ENCODE data around the gene COL9A3. TPM values are rescaled to one million over a fixed set of nuclear protein-coding genes. Genes with fewer than 3 reads are reported as not detected.

The COL9A3 gene
- total RNA-seq, 1 donor from 2014 or later, result 10.5 TPM

DNA sequence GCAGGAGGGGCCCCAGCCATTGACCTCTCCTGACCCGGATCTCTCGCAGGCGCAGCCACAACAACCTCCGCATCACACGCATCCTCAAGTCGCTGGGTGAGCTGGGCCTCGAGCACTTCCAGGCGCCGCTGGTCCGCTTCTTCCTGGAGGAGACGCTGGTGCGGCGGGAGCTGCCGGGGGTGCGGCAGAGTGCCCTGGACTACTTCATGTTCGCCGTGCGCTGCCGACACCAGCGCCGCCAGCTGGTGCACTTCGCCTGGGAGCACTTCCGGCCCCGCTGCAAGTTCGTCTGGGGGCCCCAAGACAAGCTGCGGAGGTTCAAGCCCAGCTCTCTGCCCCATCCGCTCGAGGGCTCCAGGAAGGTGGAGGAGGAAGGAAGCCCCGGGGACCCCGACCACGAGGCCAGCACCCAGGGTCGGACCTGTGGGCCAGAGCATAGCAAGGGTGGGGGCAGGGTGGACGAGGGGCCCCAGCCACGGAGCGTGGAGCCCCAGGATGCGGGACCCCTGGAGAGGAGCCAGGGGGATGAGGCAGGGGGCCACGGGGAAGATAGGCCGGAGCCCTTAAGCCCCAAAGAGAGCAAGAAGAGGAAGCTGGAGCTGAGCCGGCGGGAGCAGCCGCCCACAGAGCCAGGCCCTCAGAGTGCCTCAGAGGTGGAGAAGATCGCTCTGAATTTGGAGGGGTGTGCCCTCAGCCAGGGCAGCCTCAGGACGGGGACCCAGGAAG lies 4.5 kb upstream of the COL9A3 start:
- TF ChIP-seq, protein P1, sequence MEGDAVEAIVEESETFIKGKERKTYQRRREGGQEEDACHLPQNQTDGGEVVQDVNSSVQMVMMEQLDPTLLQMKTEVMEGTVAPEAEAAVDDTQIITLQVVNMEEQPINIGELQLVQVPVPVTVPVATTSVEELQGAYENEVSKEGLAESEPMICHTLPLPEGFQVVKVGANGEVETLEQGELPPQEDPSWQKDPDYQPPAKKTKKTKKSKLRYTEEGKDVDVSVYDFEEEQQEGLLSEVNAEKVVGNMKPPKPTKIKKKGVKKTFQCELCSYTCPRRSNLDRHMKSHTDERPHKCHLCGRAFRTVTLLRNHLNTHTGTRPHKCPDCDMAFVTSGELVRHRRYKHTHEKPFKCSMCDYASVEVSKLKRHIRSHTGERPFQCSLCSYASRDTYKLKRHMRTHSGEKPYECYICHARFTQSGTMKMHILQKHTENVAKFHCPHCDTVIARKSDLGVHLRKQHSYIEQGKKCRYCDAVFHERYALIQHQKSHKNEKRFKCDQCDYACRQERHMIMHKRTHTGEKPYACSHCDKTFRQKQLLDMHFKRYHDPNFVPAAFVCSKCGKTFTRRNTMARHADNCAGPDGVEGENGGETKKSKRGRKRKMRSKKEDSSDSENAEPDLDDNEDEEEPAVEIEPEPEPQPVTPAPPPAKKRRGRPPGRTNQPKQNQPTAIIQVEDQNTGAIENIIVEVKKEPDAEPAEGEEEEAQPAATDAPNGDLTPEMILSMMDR (IDR thresholded peaks at IDR 0.05), result no peak
- TF ChIP-seq EZH2 (IDR thresholded peaks at IDR 0.05), result no peak
- no peak for TF ChIP-seq EZH2phosphoT487 (IDR thresholded peaks at IDR 0.05)
- H3F3A ChIP-seq (ENCODE audit: low read depth), result peaks cover 20% of the 10 kb centered on the region
- no peak for DNase-seq (ENCODE audit: low spot score)
- H3K79me2 ChIP-seq (ENCODE audit: low read depth), result no peaks in the 10 kb centered on the region
- H3K4me1 ChIP-seq, result peaks cover 9% of the 10 kb centered on the region
- H3K4me2 ChIP-seq, result no peak overlapping the region
- Mint-ChIP-seq H3K4me3 (no peak overlapping the region), H3K27me3 (ENCODE audit: insufficient read depth, low read depth) (peaks cover 13% of the 10 kb centered on the region), H3K36me3 (peaks cover 3% of the 10 kb centered on the region), H3K4me1 (peaks cover 11% of the 10 kb centered on the region), H3K27ac (no peak overlapping the region), H3K9me3 (no peaks in the 10 kb centered on the region)
- H3K4me3 ChIP-seq, result no peak overlapping the region
- peaks cover 20% of the 10 kb centered on the region for H4K20me1 ChIP-seq (ENCODE audit: low read depth)
- no peak overlapping the region for H3K27ac ChIP-seq
- H3K27me3 ChIP-seq, result peaks cover 22% of the 10 kb centered on the region
- no peaks in the 10 kb centered on the region for H3K9me3 ChIP-seq (ENCODE audit: low read depth)
- H3K9ac ChIP-seq, result no peak overlapping the region
- H3K36me3 ChIP-seq, result no peaks in the 10 kb centered on the region
- H2AFZ ChIP-seq (replicated peaks), result no peak overlapping the region

DNA sequence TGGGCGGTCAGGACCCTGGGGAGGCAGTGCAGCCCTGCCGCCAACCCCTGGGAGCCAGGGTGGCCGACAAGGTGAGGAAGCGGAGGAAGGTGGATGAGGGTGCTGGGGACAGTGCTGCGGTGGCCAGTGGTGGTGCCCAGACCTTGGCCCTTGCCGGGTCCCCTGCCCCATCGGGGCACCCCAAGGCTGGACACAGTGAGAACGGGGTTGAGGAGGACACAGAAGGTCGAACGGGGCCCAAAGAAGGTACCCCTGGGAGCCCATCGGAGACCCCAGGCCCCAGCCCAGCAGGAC lies 4.0 kb upstream of the COL9A3 start:
- no peak for TF ChIP-seq EZH2 (IDR thresholded peaks at IDR 0.05)
- no peak for TF ChIP-seq EZH2phosphoT487 (IDR thresholded peaks at IDR 0.05)
- TF ChIP-seq, protein P1 (IDR thresholded peaks at IDR 0.05), result no peak
- peaks cover 20% of the 10 kb centered on the region for H3F3A ChIP-seq (ENCODE audit: low read depth)
- peaks cover 13% of the 10 kb centered on the region for H3K27me3 Mint-ChIP-seq (ENCODE audit: insufficient read depth, low read depth)
- H3K9me3 ChIP-seq (ENCODE audit: low read depth), result no peaks in the 10 kb centered on the region
- no peak overlapping the region for H3K9ac ChIP-seq
- H3K27me3 ChIP-seq, result peaks cover 27% of the 10 kb centered on the region
- peaks cover 11% of the 10 kb centered on the region for H3K4me1 Mint-ChIP-seq
- no peak overlapping the region for H2AFZ ChIP-seq (replicated peaks)
- H3K27ac ChIP-seq, result no peak overlapping the region
- H4K20me1 ChIP-seq (ENCODE audit: low read depth), result peaks cover 15% of the 10 kb centered on the region
- no peak overlapping the region for H3K4me3 Mint-ChIP-seq
- H3K36me3 Mint-ChIP-seq, result peaks cover 3% of the 10 kb centered on the region
- H3K36me3 ChIP-seq, result no peaks in the 10 kb centered on the region
- H3K4me2 ChIP-seq, result no peak overlapping the region
- H3K4me1 ChIP-seq, result peaks cover 9% of the 10 kb centered on the region
- no peak overlapping the region for H3K4me3 ChIP-seq
- H3K27ac Mint-ChIP-seq, result no peak overlapping the region
- DNase-seq (ENCODE audit: low spot score), result no peak
- no peaks in the 10 kb centered on the region for H3K79me2 ChIP-seq (ENCODE audit: low read depth)
- no peaks in the 10 kb centered on the region for H3K9me3 Mint-ChIP-seq

DNA sequence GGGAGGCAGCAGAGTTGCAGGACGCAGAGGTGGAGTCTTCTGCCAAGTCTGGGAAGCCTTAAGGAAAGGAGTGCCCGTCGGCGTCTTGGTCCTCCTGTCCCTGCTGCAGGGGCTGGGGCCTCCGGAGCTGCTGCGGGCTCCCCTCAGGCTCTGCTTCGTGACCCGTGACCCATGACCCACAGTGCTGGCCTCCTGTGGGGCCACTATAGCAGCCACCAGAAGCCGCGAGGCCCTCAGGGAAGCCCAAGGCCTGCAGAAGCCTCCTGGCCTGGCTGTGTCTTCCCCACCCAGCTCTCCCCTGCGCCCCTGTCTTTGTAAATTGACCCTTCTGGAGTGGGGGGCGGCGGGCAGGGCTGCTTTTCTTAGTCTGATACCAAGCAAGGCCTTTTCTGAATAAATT lies 3.3 kb upstream of the COL9A3 start:
- H3K27me3 Mint-ChIP-seq (ENCODE audit: insufficient read depth, low read depth), result peaks cover 15% of the 10 kb centered on the region
- no peak overlapping the region for H3K9ac ChIP-seq
- H3K36me3 ChIP-seq, result no peaks in the 10 kb centered on the region
- no peaks in the 10 kb centered on the region for H3K9me3 ChIP-seq (ENCODE audit: low read depth)
- peaks cover 29% of the 10 kb centered on the region for H3K27me3 ChIP-seq
- H3K4me3 ChIP-seq, result no peak overlapping the region
- H3F3A ChIP-seq (ENCODE audit: low read depth), result peaks cover 20% of the 10 kb centered on the region
- H3K79me2 ChIP-seq (ENCODE audit: low read depth), result no peaks in the 10 kb centered on the region
- no peak for TF ChIP-seq EZH2 (IDR thresholded peaks at IDR 0.05)
- no peak for TF ChIP-seq EZH2phosphoT487 (IDR thresholded peaks at IDR 0.05)
- TF ChIP-seq, protein P1 (IDR thresholded peaks at IDR 0.05), result no peak
- no peak overlapping the region for H3K4me3 Mint-ChIP-seq
- no peak overlapping the region for H3K4me2 ChIP-seq
- no peak overlapping the region for H2AFZ ChIP-seq (replicated peaks)
- H3K27ac Mint-ChIP-seq, result no peak overlapping the region
- no peak overlapping the region for H3K27ac ChIP-seq
- H3K4me1 ChIP-seq, result peaks cover 14% of the 10 kb centered on the region
- H3K4me1 Mint-ChIP-seq, result peaks cover 14% of the 10 kb centered on the region
- H3K9me3 Mint-ChIP-seq, result no peaks in the 10 kb centered on the region
- H4K20me1 ChIP-seq (ENCODE audit: low read depth), result peaks cover 13% of the 10 kb centered on the region
- no peak for DNase-seq (ENCODE audit: low spot score)
- peaks cover 3% of the 10 kb centered on the region for H3K36me3 Mint-ChIP-seq

All from neural progenitor cell (in vitro differentiated cells).